ENCODE measurements around the gene ALX3.

ALX3 gene

DNA sequence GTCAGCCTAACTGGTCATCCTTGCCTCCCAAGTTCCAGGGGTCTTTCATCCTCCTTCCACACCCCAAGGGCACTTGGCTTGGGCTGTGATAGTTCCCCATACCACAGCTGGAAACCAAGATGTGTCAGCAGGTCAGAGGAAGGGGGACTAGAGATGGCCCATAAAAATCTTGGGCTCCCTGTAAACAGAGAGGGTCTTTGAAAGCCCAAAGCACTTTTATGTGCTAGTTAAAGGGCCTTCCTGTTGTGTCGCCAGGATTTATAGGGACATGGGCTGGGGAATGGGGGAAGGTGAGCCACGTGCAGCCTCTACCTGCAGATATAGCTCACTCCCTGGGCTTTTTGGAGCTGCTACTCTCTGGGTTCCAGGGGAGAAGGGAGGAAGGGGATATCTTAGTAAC is 29.9 kb upstream of the ALX3 start:
- ChIA-PET POLR2A (ENCODE audit: low non-redundant PET) (no interaction called here), CTCF (interaction anchor here (1.5 kb wide), 1 partner anchor 12 kb away, joined by 4 read pairs; no protein-coding TSS in a partner anchor)
- TF ChIP-seq, protein P1, sequence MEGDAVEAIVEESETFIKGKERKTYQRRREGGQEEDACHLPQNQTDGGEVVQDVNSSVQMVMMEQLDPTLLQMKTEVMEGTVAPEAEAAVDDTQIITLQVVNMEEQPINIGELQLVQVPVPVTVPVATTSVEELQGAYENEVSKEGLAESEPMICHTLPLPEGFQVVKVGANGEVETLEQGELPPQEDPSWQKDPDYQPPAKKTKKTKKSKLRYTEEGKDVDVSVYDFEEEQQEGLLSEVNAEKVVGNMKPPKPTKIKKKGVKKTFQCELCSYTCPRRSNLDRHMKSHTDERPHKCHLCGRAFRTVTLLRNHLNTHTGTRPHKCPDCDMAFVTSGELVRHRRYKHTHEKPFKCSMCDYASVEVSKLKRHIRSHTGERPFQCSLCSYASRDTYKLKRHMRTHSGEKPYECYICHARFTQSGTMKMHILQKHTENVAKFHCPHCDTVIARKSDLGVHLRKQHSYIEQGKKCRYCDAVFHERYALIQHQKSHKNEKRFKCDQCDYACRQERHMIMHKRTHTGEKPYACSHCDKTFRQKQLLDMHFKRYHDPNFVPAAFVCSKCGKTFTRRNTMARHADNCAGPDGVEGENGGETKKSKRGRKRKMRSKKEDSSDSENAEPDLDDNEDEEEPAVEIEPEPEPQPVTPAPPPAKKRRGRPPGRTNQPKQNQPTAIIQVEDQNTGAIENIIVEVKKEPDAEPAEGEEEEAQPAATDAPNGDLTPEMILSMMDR (conservative IDR thresholded peaks at IDR 0.05; ENCODE audit: low read depth) = no peak
- H3K27ac ChIP-seq = no peak overlapping the region
- DNase-seq (ENCODE audit: low spot score) = no peak

DNA sequence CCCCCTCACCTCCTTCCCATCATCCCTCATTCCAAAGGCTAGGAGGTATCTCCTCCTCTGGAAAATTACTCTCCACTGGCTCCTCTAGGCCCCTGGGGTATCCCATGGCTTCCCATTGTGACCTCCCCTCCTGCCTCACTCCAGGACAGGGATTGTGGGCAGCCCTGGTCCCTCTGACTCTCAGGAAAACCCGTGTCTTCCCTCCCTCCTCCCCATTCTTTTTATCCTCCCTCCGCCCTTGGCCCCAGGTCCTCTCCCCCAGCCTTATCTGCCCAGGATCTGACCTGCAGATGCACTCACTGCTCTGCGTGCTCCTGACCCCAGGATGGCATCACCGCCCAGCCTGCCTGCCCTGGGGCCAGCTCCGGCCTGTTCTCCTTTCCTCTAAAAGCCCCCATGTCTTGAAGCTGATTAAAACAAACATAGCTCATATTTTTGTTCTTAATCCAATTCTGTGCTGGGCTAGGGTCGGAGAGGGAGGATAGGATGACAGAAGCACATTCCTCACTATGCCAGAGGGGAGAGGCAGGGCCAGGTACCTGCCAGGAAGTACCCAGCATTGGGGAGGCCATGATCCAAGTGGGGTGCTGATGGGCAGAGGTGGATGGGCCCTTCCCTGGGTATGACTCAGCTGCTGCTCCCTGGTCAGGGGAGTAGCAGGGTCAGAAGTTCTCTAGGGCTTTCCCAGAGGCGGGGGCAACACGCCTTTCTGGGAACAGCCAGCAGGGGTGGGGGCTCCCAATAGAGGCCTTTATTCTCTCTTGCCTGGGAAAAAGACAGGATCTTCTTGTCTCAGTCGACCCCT is 28.0 kb upstream of the ALX3 start:
- DNase-seq (ENCODE audit: low spot score) = no peak
- POLR2A ChIA-PET (ENCODE audit: low non-redundant PET) = no interaction called here
- CTCF ChIA-PET = interaction anchor here (0.8 to 2.0 kb wide), 4 partner anchors 8 to 68 kb away, joined by 3 to 5 read pairs (median 4); no protein-coding TSS in a partner anchor
- TF ChIP-seq, protein P1 (conservative IDR thresholded peaks at IDR 0.05; ENCODE audit: low read depth) = no peak
- no peak overlapping the region for H3K27ac ChIP-seq

DNA sequence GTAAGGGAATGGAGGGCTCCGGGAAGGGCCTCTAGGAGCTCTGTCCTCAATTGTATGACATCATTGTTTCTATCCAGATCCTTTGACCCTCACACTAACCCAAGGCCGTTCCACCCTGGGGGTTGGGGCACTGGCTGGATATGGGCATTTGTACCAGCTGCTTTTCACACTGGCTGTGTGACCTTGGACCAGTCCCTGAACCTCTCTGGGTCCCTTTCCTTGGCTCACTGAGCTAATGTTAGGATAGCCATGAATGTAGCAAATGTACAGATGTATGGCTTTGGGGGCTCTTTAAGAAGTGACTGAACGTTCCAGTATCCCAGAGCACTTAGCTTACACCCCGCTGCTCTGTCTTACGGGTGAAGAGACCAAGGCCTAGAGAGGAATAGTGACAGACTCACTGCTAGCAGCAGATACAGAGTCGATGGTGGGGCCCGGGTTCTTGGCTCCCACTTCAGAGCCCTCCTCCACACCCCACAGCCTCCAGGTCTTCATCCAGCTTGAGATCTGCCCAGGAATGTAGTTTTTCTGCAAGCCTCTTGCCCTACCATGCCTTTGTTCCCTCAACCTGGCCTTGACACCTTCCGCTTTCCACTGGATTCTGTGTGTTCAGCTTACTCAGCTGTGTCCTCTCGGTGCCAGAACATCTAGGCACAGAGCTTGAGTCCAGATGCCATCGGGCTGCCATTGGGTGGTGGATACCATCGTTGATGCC is 27.2 kb upstream of the ALX3 start:
- ChIA-PET POLR2A (ENCODE audit: low non-redundant PET) (no interaction called here), CTCF (interaction anchor here (0.8 to 2.0 kb wide), 4 partner anchors 8 to 68 kb away, joined by 3 to 5 read pairs (median 4); no protein-coding TSS in a partner anchor)
- TF ChIP-seq, protein P1 (conservative IDR thresholded peaks at IDR 0.05; ENCODE audit: low read depth) = no peak
- no peak overlapping the region for H3K27ac ChIP-seq
- DNase-seq (ENCODE audit: low spot score) = no peak

DNA sequence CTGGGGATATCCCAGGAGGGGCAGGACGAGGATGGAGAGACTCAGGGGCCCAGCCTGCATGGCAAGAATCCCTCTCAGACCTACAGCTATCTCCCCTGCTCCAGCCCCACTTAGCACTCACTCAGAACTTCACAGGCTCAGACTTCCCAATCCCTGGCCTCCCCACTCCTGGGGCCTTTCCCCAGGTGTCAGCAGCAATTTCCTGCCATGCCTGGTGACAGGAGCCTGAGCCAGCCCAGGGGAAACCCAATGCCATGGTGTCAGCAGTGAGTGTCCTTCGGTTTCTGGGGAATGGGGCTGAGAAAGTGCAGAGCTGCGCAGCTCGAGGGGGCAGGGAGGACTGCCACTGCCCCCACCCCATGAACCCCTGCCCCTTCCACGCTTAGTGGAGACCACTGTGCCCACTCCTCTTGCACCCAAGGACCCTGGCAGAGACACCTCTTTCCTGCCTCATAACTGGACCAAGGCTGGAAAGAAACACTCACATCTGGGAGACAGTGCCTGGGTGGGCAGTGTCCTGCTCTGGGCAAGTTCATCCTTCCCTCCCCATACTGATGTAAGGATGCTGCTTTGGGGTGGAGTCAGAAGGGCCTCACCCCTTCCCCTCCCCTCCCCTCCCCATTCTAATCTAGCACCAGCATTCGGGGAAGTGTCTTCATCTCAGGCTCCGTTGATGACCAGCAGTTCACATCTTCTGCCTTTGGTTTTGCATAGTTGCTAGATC is 24.6 kb upstream of the ALX3 start:
- H3K27ac ChIP-seq = no peak overlapping the region
- CTCF ChIA-PET = interaction anchor here (1.2 kb wide), 1 partner anchor 11 kb away, joined by 3 read pairs; no protein-coding TSS in a partner anchor
- POLR2A ChIA-PET (ENCODE audit: low non-redundant PET) = no interaction called here
- no peak for DNase-seq (ENCODE audit: low spot score)
- TF ChIP-seq, protein P1 (conservative IDR thresholded peaks at IDR 0.05; ENCODE audit: low read depth) = no peak

DNA sequence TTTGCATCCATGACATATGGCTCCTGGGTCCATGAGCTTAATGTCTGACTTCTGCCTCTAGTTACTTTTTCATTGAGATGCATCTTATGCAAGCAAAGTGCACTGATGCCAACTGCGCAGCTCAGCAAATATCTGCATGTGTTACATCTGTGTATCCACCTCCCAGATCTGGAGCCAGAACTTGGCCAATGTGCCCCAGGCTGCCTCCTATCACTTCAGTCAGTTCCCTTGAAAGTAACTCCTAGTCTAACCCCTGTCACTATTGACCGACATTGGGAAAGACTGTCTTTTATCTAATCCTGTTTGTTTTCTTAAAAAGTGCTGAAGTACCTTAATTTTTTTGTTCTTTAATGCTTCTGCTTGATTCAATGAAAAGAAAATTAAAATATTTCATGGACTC is 22.5 kb upstream of the ALX3 start:
- POLR2A ChIA-PET (ENCODE audit: low non-redundant PET) = interaction anchor here (0.5 kb wide), 1 partner anchor 245 kb away, joined by 5 read pairs; no protein-coding TSS in a partner anchor
- TF ChIP-seq, protein P1 (conservative IDR thresholded peaks at IDR 0.05; ENCODE audit: low read depth) = no peak
- H3K27ac ChIP-seq = no peak overlapping the region
- CTCF ChIA-PET = interaction anchor here (0.6 to 0.9 kb wide), 2 partner anchors 13 to 339 kb away, joined by 3 to 4 read pairs; no protein-coding TSS in a partner anchor
- DNase-seq (ENCODE audit: low spot score) = no peak

DNA sequence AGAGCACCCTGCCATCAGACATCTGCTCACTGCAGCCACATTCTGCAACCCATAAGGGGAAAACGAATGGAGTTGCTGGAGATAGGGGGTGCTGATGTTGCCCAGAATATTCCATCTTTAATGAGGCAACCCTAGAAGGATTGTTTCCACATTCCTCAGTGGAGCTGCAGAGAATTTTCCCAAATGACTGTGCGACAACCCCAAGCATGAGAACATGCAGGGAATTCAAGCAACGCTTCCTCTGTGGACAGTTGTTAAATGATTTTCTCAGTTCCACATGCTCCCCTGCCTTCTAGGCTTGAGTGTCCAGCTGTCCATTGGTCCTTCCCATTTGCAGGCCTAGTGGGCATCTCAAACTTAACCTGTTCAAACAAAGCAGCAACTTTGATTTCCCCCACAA is 21.3 kb upstream of the ALX3 start:
- no peak for DNase-seq (ENCODE audit: low spot score)
- ChIA-PET CTCF (interaction anchor here (0.6 kb wide), 2 partner anchors 96 to 1981 kb away, joined by 3 to 5 read pairs; no protein-coding TSS in a partner anchor), POLR2A (ENCODE audit: low non-redundant PET) (no interaction called here)
- TF ChIP-seq, protein P1 (conservative IDR thresholded peaks at IDR 0.05; ENCODE audit: low read depth) = no peak
- H3K27ac ChIP-seq = no peak overlapping the region
